HG03045 (cell line): ENCODE results near the gene KRT6C.
"Not testable (repeated sequence)": the region's sequence is repeated elsewhere in the genome, so short reads cannot be mapped to it uniquely, and the experiment has no call there.

Source experiments
- ATAC-seq: cut with Tn5 transposase; IDR thresholded peaks from one replicate; pipeline ENCODE4 v1.9.1; 2021; ENCODE audit warnings: mild to moderate bottlenecking, moderate library complexity; ENCODE audit not compliant: unreplicated experiment

The KRT6C gene

GRCh38 chr12:52500574-52500973, 27.0 kb upstream of the KRT6C start:
- ATAC-seq, result not testable (repeated sequence)

GRCh38 chr12:52499806-52500560, 26.4 kb upstream of the KRT6C start:
- no peak for ATAC-seq

- ATAC-seq, result no peak
Observed at GRCh38 chr12:52498946-52499345, 25.3 kb upstream of the KRT6C start.

- no peak for ATAC-seq
Observed at GRCh38 chr12:52497975-52498374, 24.4 kb upstream of the KRT6C start.

DNA sequence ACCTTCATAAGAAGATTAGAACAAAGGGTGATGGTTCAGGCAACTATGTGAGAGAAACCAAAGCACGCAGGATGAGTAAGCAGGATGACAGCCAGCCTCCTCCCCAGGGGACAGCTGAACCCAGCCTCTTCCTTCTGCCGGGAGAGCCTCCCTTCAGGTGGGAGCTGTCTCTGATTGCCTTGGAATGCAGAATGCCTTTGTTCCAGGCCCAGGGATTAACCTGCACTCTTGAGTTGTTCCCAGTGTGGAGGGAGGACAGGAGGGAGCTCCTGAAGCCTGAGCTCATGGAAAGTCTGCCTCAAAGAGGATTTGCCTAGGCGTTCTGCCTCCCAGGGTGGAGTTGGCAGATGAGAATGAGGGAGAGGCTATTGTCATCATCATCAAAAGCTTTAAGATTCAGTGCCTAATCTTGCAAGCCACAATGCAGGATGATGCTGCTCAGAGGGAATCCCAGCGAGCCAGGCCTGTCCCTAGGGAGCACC, 23.0 kb upstream of the KRT6C start:
- ATAC-seq, result no peak

GRCh38 chr12:52496054-52496453, 22.4 kb upstream of the KRT6C start:
- ATAC-seq, result no peak

GRCh38 chr12:52495389-52495788, 21.8 kb upstream of the KRT6C start:
- ATAC-seq, result no peak

DNA sequence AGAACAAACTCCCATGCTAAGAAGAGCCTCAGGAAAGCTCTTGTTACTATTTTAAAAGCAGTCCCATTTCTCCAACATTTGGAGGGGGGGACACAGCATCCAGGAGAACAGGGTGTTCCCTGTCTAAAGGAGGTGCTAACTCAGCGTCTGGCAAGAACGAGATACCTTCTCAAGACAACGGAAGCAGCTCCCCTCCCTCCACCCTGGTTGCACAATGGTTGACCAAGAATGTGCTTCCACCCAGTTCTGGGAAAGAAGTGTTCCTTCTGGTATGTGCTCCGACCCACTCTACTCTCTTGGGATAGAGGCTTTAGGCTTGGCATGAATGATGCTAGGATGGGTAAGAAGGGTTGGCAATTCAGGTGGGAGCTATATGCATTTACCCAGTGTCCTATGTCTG, 20.9 kb upstream of the KRT6C start:
- no peak for ATAC-seq

- ATAC-seq, result no peak
Observed at GRCh38 chr12:52494100-52494499, 20.5 kb upstream of the KRT6C start.

DNA sequence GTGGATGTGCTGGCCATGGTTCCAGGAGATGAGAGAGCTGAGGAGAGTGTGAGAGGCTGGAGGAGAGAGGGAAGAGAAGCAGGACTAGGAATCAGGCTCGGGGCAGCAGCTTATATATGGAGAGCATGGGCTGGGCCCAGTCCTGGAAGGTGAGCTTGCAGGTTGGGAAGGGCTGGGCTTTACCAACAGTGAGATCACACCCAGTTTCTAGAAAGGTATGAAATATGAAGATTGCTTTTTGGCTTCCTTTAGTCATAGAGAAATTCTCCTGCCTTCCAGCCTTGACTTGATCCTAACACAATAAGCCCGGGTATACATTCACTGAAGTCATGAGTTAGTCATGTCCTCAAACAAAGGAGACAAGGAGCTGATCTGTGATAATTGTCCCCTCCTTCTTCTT, 19.6 kb upstream of the KRT6C start, which contains the start of gene KRT6A:
TSS of gene KRT6A (minus strand) at position 86 of the 400 bp plus-strand sequence. CDS start at position 17, 69 bp downstream.
- ATAC-seq, result no peak

GRCh38 chr12:52492405-52492804, 18.8 kb upstream of the KRT6C start:
- ATAC-seq, result not testable (repeated sequence)

GRCh38 chr12:52491495-52491894, 17.9 kb upstream of the KRT6C start:
- ATAC-seq, result not testable (repeated sequence)

DNA sequence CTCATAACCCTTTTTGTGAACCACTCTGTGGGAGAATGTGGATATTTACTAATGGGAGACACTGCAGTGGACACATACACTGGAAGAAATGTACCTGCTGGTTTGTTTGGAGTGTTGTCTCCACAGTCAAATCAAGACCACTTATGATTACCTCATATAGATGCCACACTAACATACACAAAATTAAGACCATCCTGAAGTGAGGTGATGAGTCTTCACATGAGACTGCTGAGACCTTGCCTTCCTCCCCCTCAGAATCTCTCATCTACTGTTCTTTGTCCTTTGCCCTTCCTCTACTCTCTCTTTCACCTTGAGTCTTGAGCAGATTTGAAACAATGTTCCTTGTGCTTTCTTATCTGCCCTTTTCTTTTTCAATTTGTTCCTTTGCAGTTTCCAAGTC, 15.1 kb upstream of the KRT6C start:
- no peak for ATAC-seq

- ATAC-seq, result not testable (repeated sequence)
Observed at GRCh38 chr12:52487744-52488443, 14.3 kb upstream of the KRT6C start.

- ATAC-seq, result no peak
Observed at GRCh38 chr12:52487211-52487610, 13.6 kb upstream of the KRT6C start.

DNA sequence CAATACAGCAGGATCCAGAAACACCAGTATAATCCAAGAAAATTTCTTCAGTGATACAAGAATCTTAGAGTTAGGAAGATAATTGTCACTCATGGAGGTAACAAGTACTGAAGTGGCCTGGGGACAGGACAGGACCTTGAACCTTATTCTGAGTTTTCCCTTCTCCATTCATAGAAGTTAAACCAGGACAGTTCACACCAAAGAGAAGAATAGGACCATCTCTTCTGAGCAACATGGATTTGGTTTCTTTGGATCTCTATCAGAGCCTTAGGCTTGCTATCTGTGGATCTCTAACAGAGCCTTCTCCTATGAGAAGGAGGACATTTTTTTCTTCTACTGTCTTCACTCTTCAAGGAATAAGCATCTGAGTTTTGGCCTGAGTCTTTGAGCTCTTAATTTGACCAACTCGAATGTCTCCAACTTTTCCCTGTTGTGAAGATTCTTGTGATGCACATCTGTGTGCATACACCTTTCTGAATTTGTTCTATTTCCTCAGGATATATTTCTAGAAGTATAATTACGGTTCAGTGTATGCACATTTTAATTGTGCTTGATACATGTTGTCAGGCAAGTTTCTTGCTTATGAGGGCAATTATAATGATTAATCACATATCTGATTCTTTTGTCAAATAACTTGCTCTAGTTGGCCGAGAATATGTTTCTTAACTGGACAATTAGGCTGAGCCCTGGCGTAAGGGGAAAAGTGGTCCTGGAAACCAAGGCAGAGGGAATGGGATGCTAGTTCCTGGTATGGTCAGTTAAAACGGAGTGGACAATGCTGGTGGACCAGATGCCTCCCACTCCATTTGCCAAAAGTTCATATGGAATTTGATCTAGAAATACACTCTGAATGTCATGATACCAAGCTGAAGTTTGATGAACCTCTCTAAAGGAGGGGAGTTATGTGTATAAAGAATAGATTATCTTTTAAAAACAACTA, 12.8 kb upstream of the KRT6C start:
- no peak for ATAC-seq

DNA sequence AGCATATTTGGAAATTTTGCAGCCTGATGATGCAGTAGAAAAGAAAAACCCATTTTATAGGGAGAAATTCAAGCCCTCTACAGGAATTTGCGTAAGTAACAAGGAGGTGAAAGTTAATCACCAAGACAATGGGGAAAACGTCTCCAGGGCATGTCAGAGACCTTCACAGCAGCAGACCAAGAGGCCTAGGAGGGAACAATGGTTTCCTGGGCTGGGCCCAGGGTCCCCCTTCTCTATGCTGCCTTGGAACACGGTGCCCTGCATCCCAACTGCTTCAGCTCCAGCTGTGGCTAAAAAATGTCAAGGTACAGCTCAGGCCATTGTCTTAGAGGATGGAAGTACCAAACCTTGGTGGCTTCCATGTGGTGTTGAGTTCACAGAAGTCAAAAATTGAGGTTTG, 6.5 kb upstream of the KRT6C start:
- ATAC-seq, result no peak

DNA sequence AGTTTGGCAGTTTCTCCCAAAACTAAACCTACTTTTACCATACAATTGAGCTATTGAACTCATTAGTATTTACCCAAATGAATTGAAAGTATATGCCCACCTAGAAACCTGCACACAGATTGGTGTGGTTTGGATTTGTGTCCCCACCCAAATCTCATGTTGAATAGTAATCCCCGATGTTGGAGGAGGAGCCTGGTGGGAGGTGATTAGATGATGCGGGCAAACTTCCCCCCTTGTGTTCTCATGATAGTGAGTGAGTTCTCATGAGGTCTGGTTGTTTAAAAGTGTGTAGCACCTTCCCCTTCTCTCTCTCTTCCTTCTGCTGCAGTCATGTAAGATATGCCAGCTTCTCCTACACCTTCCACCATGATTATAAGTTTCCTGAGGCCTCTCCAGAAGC, 4.0 kb upstream of the KRT6C start:
- ATAC-seq, result no peak

- ATAC-seq, result no peak
Observed at GRCh38 chr12:52474212-52474611, 607 bp upstream of the KRT6C start.

DNA sequence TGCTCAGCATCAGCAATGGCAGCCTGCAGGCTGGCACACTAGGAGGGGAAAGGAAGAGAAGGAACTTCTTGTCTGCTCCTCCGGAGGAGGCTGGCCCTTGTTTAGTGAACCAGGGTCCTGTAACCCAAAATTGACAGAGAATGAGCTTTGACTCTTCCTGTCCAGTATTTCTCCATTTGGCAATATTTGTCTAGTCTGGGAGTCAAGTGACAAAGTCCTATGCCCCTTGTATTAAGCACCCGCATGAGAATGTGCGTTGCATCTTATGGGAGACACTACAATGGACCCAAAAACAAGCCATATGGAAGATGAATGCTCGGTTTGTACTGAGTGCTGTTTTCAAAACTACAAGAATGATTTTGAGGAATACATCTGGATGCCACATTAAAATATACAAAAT, 3.8 kb downstream of the KRT6C start:
- no peak for ATAC-seq

GRCh38 chr12:52464897-52465296, 8.7 kb downstream of the KRT6C start:
- no peak for ATAC-seq
